SIG-M5 (cell line): ENCODE data around the gene TIMP2.
"Not testable (repeated sequence)": the region's sequence is repeated elsewhere in the genome, so short reads cannot be mapped to it uniquely, and the experiment has no call there.

Experiments
- DNase-seq: peaks from one replicate; lab custom pipeline; 2025; lab: John Stamatoyannopoulos, UW

TIMP2 gene

GRCh38 chr17:78890096-78890495 is 35.1 kb downstream of the TIMP2 start:
- DNase-seq: not testable (repeated sequence)

DNA sequence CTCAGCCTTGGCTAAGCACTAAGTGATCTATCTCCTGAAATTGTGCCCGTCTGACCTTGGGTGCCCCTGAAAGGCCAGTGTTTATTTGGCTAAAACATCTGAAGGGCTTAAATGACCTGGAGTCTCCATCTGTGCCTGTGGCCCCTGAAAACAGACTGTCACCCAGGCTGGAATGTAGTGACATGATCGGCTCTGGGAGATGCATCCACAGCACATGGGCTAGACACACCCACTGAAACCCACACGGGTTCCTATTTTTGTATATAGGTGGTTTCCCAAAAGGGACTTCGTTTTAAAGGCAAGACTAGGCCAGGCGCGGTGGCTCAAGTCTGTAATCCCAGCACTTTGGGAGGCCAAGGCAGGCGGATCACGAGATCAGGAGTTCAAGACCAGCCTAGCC is 35.7 kb downstream of the TIMP2 start:
- no peak for DNase-seq

DNA sequence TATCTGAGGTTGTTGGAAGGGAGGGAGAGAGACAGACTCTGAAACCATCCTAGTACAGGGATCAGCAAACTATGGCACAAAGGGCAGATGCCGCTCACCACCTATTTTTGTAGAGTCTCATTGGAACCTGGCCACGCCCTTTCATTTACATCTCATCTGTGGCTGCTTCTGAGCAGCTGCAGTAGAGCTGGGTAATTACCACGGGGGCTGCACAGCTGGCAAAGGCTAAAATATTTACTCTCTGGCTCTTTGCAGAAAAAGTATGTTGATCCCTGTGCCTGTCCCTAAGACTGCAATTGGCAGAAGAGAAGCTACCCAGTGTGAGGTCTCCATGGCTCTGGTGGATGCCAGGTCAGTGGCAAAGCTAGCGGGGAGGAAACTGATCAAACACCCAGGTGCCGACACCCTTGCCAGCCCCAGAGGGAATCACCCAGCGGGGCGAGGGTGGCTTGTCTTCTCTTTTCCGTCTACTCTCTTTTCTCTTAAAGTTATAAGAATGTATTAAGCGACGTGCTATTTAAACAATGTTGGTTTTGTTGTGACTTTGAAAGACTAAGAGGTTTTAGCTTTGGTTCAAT is 36.2 kb downstream of the TIMP2 start:
- no peak for DNase-seq

DNA sequence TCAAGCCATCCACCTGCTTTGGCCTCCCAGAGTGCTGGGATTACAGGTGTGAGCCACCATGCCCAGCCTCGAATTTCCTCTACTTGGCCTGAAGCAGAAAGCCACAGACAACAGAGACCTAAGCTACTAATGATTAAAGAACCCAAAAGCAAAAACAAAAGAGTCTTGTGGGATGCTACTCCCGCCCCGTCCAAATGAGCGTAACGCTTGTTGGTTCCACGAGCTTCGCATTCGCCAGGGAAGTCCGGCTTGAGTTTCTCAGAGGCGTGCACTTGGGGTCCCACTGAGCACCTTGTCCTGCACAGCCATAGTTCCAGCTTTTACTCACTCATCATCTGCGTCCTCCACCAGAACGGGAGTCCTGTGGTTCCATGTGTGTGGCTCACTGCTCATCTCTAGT is 38.2 kb downstream of the TIMP2 start:
- no peak for DNase-seq

- DNase-seq: no peak
Measured at GRCh38 chr17:78885956-78886355, 39.2 kb downstream of the TIMP2 start.

DNA sequence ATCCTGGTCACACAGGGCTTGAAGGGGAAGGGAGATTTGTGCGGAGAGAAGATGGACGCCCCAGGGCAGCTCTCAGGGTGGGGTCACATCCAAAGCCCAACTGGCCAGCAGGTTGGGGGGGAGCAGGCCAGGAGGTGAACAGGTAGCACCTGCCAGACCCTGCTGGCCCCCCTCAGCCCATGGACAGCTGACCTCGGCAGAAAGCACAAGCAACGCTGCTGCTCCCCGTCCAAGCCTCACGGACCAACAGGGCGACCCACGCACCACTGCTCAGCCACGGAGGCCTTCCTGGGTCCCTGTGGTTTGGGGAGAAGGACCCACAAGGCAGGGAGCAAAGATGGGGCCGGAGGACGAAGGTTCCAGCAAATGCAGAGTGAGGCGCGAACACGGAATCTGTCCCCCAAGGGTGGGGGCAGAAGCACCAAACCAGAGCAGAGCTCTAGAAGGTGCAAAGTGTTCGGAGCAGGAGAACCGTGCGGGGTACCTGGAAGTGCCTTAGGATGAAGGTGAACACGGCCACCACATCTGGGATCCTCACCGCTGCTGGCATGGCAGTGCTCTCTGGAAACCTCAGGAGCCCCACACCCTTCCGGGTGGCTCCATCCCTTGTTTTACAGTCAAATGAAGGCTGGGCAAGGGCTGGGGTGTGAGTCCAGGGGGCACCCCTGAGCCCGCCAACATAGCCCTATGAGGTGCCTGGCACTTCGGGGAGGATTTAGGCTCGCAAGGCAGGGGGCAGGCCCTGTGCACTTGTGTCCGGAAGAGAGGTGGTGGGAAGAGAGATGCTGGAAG is 40.1 kb downstream of the TIMP2 start:
- DNase-seq: no peak

GRCh38 chr17:78884148-78884825 is 40.9 kb downstream of the TIMP2 start:
- DNase-seq: no peak

DNA sequence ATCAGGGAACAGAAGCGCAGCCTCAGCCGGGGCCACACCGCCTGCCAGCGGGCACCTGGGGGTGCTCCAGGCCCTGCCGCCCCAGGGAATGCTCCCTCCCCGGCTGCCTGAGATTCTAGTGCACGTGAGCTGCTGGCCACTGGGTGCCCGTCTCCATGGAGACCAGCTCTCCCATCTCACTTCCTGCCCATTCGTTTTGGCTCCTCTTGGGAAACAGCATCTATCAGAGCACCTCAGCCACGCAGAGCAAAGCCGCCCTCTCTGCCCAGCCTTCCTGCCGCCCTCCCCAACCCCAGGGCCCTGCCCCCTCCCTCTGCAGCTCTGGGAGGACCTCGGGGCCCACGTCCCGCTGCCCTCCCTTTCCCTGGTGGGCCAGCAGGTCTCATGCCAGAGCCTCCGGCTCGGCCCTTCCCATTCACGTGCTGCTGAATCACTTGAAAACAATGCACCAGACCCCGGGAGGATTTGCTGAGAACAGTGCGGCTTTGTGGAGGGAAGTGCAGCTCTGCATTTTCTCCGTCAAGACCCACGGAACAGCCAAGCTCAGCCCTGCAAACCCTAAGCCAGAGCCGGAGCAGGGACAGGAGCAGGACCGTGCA is 41.6 kb downstream of the TIMP2 start:
- DNase-seq: no peak

DNA sequence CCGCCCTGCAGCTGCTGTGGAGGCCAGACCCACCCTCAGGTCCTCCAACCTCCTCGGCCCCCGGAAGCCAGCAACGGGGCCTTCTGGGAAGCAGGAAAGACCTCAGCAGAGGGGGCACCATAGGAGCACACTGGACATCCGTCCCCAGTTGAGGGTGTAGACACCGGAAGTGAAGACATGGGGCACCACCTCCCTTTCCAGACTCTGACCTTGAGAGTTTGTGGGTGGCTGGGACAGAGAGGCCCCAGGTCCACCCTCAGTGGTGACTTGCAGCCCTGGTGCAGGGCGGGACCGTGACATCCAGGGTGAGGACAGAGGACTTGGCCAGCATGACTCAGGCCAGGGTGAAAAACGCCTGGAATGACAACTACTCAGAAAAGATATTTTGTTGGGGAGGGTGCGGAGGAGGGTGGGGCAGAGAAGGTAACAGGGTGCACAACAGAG is 42.1 kb downstream of the TIMP2 start:
- DNase-seq: no peak

DNA sequence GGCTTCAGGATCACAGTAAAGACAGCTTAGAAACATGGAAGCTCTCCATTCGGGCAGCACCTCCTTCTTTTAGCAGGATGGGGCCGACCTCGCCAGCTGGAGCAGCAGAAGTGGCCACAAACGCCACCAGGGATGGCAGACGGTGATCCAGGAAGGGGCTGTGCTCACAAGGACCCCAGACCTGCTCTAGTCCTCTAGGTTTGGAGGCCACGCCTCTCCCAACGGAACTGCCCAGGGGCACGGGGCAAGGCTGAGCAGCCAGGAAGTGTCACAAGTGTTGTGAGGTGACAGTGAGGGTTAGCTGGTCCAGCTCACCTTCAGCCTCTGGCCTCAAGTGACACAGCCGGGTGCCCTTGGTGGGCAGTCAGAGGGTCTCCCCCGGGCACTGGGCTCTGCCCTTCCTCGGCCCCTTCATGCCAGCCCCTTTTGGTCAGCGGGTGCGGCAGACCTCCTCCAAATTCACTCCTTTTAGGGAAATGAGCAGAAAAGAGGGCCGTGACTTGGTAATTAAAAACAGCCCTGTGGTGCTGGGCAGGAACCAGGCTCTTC is 42.6 kb downstream of the TIMP2 start:
- DNase-seq: no peak

GRCh38 chr17:78879635-78880186 is 45.5 kb downstream of the TIMP2 start:
- DNase-seq: no peak

DNA sequence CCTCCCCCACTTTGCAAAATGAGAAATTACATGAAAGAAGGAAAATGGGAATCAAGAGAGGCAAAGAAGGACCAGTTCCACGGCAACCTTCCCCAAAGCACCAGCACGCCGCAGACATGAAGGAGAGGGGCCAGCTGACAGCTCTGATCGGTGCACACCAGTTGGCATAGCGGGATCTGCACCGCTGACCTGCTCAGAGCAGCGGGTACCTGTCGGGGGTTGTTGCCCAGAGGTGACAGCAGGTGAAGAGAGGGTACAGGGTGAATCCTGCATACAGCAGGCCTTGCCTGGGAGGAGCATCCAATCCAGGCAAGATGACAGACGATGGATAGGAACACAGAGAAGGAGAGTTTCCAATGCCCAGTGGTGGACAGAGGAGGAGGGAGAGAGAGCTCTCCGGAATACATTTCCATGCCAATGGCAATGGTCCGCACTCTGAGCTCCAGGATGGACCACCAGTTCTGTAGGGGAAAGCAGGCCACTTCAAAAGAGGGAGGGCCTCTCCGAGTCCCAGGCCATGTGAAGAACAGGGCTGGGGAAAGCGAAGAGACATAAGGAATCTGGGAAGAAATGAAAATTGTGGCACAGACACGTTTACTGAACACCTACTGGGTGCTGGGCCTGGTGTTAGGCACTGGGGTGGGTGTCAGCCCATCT is 46.2 kb downstream of the TIMP2 start:
- no peak for DNase-seq

GRCh38 chr17:78878261-78878660 is 46.9 kb downstream of the TIMP2 start:
- DNase-seq: no peak

GRCh38 chr17:78876954-78877517 is 48.2 kb downstream of the TIMP2 start:
- not testable (repeated sequence) for DNase-seq

GRCh38 chr17:78876094-78876597 is 49.0 kb downstream of the TIMP2 start:
- no peak for DNase-seq

GRCh38 chr17:78875363-78876093 is 49.7 kb downstream of the TIMP2 start:
- no peak for DNase-seq

GRCh38 chr17:78873519-78874340 is 51.5 kb downstream of the TIMP2 start:
- no peak for DNase-seq

DNA sequence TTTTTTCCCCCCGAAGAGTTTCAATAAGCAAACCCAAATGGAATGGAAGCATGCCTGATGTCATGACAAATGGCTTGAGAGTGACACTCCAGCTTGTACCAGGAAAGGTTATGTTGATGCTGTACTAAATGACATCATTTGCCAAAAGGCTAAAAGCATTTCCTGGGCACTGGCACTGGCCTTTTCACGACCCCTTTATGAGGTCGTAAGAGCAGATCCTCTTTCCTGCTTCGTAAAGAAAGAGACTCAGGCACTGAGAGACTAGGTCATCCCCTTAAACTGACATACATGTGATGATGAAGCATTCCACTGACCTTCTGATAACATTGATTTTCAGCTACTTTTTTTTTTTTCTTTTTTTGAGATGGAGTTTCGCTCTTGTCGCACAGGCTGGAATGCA is 52.7 kb downstream of the TIMP2 start:
- no peak for DNase-seq

DNA sequence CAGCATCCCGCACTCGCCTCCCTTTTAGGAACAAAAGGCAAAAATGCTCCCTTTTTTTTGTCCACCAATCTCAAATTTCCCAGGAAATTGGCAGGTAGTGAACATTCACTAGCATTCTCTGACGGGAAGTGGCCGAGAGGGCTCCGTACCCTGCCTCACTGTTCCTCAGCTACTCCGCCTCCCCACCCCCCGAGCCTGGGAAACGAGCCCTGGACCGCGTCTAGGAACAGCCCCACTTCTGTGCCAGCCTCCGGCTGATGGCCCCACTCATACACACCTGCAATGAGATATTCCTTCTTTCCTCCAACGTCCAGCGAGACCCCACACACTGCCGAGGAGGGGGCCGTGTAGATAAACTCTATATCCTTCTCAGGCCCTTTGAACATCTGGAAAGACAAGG is 54.6 kb downstream of the TIMP2 start:
- DNase-seq: no peak

- no peak for DNase-seq
Measured at GRCh38 chr17:78868391-78868790, 56.8 kb downstream of the TIMP2 start.
